Measurements from ENCODE around the gene KRI1.

DNA sequence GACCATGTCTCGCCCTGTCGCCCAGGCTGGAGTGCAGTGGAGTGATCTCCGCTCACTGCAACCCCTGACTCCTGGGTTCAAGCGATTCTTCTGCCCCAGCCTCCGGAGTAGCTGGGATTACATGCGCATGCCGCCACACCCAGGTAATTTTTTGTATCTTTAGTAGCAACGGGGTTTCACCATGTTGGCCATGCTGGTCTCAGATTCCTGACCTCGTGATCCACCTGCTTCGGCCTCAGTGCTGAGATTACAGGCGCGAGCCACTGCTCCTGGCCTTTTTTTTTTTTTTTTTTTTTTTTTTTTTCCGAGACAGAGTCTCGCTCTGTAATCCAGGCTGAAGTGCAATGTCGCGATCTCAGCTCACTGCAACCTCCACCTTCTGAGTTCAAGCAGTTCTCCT lies 57.8 kb downstream of the KRI1 start:
- TF ChIP-seq EZH2 (IDR thresholded peaks at IDR 0.05) (no peak), POLR2AphosphoS5 (IDR thresholded peaks at IDR 0.05; ENCODE audit: borderline replicate concordance, low read depth, low read length) (no peak), FOXP2 (optimal IDR thresholded peaks at IDR 0.05; ENCODE audit: control extremely low read depth, extremely low read length, insufficient read depth) (no peak)

Measured in SK-N-MC (cell line).